ENCODE measurements around the gene PBX2.

GRCh38 chr6:32190911-32191677 lies 1.1 kb upstream of the PBX2 start:
- TF ChIP-seq, protein P1, sequence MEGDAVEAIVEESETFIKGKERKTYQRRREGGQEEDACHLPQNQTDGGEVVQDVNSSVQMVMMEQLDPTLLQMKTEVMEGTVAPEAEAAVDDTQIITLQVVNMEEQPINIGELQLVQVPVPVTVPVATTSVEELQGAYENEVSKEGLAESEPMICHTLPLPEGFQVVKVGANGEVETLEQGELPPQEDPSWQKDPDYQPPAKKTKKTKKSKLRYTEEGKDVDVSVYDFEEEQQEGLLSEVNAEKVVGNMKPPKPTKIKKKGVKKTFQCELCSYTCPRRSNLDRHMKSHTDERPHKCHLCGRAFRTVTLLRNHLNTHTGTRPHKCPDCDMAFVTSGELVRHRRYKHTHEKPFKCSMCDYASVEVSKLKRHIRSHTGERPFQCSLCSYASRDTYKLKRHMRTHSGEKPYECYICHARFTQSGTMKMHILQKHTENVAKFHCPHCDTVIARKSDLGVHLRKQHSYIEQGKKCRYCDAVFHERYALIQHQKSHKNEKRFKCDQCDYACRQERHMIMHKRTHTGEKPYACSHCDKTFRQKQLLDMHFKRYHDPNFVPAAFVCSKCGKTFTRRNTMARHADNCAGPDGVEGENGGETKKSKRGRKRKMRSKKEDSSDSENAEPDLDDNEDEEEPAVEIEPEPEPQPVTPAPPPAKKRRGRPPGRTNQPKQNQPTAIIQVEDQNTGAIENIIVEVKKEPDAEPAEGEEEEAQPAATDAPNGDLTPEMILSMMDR (IDR thresholded peaks at IDR 0.05), result no peak
- TF ChIP-seq, protein P2, sequence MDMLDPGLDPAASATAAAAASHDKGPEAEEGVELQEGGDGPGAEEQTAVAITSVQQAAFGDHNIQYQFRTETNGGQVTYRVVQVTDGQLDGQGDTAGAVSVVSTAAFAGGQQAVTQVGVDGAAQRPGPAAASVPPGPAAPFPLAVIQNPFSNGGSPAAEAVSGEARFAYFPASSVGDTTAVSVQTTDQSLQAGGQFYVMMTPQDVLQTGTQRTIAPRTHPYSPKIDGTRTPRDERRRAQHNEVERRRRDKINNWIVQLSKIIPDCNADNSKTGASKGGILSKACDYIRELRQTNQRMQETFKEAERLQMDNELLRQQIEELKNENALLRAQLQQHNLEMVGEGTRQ (CRISPR knock-in tag; IDR thresholded peaks at IDR 0.05), result no peak
- TF ChIP-seq NR2C2 (CRISPR knock-in tag; IDR thresholded peaks at IDR 0.05), result no peak
- no peak for TF ChIP-seq NFYB (CRISPR knock-in tag; conservative IDR thresholded peaks at IDR 0.05; ENCODE audit: low read depth)
- TF ChIP-seq ZNF281 (CRISPR knock-in tag; IDR thresholded peaks at IDR 0.05), result no peak
- no peak for TF ChIP-seq NR3C1 (CRISPR knock-in tag; conservative IDR thresholded peaks at IDR 0.05; ENCODE audit: low read depth)
- TF ChIP-seq, protein P3, sequence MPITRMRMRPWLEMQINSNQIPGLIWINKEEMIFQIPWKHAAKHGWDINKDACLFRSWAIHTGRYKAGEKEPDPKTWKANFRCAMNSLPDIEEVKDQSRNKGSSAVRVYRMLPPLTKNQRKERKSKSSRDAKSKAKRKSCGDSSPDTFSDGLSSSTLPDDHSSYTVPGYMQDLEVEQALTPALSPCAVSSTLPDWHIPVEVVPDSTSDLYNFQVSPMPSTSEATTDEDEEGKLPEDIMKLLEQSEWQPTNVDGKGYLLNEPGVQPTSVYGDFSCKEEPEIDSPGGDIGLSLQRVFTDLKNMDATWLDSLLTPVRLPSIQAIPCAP (CRISPR knock-in tag; IDR thresholded peaks at IDR 0.05), result no peak
- no peak for TF ChIP-seq USF1 (CRISPR knock-in tag; IDR thresholded peaks at IDR 0.05)
- no peak for TF ChIP-seq ZNF532 (CRISPR knock-in tag; IDR thresholded peaks at IDR 0.05; ENCODE audit: borderline replicate concordance)
- no peak for TF ChIP-seq SMAD3 (CRISPR knock-in tag; IDR thresholded peaks at IDR 0.05; ENCODE audit: borderline replicate concordance)
- TF ChIP-seq MYBL2 (CRISPR knock-in tag; IDR thresholded peaks at IDR 0.05), result no peak
- TF ChIP-seq GABPB1 (CRISPR knock-in tag; IDR thresholded peaks at IDR 0.05), result no peak
- TF ChIP-seq, protein P4, sequence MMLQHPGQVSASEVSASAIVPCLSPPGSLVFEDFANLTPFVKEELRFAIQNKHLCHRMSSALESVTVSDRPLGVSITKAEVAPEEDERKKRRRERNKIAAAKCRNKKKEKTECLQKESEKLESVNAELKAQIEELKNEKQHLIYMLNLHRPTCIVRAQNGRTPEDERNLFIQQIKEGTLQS (CRISPR knock-in tag; conservative IDR thresholded peaks at IDR 0.05), result no peak
- TF ChIP-seq SP1 (CRISPR knock-in tag; conservative IDR thresholded peaks at IDR 0.05), result no peak
